Measurements from ENCODE around the gene UACA.
"Not testable (repeated sequence)": the region's sequence is repeated elsewhere in the genome, so short reads cannot be mapped to it uniquely, and the experiment has no call there.

The UACA gene

GRCh38 chr15:70757627-70758026 lies 5.7 kb downstream of the UACA start:
- no peak for DNase-seq (ENCODE audit: low read depth in 2 of 2)

- no peak for DNase-seq (ENCODE audit: low read depth in 2 of 2)
These were observed 8.5 kb downstream of the UACA start for GRCh38 chr15:70754862-70755261.

- no peak for DNase-seq (ENCODE audit: low read depth in 2 of 2)
These were observed 10.1 kb downstream of the UACA start for GRCh38 chr15:70753101-70753829.

GRCh38 chr15:70752193-70752635 lies 11.1 kb downstream of the UACA start:
- no peak for DNase-seq (ENCODE audit: low read depth in 2 of 2)

- no peak for DNase-seq (ENCODE audit: low read depth in 2 of 2)
These were observed 13.0 kb downstream of the UACA start for GRCh38 chr15:70750203-70750869.

GRCh38 chr15:70748281-70748747 lies 15.0 kb downstream of the UACA start:
- DNase-seq (ENCODE audit: low read depth in 2 of 2): no peak

GRCh38 chr15:70746598-70746997 lies 16.8 kb downstream of the UACA start:
- DNase-seq (ENCODE audit: low read depth in 2 of 2): not testable (repeated sequence)

GRCh38 chr15:70742928-70743327 lies 20.4 kb downstream of the UACA start:
- DNase-seq (ENCODE audit: low read depth in 2 of 2): no peak

GRCh38 chr15:70741677-70742293 lies 21.6 kb downstream of the UACA start:
- no peak for DNase-seq (ENCODE audit: low read depth in 2 of 2)

GRCh38 chr15:70741107-70741531 lies 22.2 kb downstream of the UACA start:
- no peak for DNase-seq (ENCODE audit: low read depth in 2 of 2)

- not testable (repeated sequence) for DNase-seq (ENCODE audit: low read depth in 2 of 2)
These were observed 28.3 kb downstream of the UACA start for GRCh38 chr15:70735040-70735439.

- no peak for DNase-seq (ENCODE audit: low read depth in 2 of 2)
These were observed 34.2 kb downstream of the UACA start for GRCh38 chr15:70729164-70729563.

- no peak for DNase-seq (ENCODE audit: low read depth in 2 of 2)
These were observed 36.6 kb downstream of the UACA start for GRCh38 chr15:70726753-70727152.

GRCh38 chr15:70723927-70724326 lies 39.4 kb downstream of the UACA start:
- no peak for DNase-seq (ENCODE audit: low read depth in 2 of 2)

GRCh38 chr15:70723122-70723422 lies 40.3 kb downstream of the UACA start:
- no peak for DNase-seq (ENCODE audit: low read depth in 2 of 2)

GRCh38 chr15:70722266-70723121 lies 40.9 kb downstream of the UACA start:
- no peak for DNase-seq (ENCODE audit: low read depth in 2 of 2)

GRCh38 chr15:70720228-70721016 lies 42.9 kb downstream of the UACA start:
- DNase-seq (ENCODE audit: low read depth in 2 of 2): no peak

GRCh38 chr15:70717237-70717793 lies 46.0 kb downstream of the UACA start:
- no peak for DNase-seq (ENCODE audit: low read depth in 2 of 2)

- no peak for DNase-seq (ENCODE audit: low read depth in 2 of 2)
These were observed 47.4 kb downstream of the UACA start for GRCh38 chr15:70715840-70716485.

- no peak for DNase-seq (ENCODE audit: low read depth in 2 of 2)
These were observed 48.8 kb downstream of the UACA start for GRCh38 chr15:70714565-70714964.

Data from stimulated activated CD8-positive, alpha-beta memory T cell treated with anti-CD3 and anti-CD28 coated beads, Interleukin-15, amount 100 ng/mL, for 48 hours (primary cell).